Stimulated activated CD4-positive, alpha-beta T cell treated with anti-CD3 and anti-CD28 coated beads, Interleukin-15, amount 100 ng/mL, for 24 hours (primary cell): ENCODE data around the gene NASP.
"Not testable (repeated sequence)": the region's sequence is repeated elsewhere in the genome, so short reads cannot be mapped to it uniquely, and the experiment has no call there.

ENCODE experiments used
- DNase-seq: peaks from one replicate; pipeline ENCODE4 v3.0.0-alpha.2; 2020

NASP gene

GRCh38 chr1:45569962-45570581 is 13.8 kb upstream of the NASP start:
- DNase-seq, result peak; percentile 73

DNA sequence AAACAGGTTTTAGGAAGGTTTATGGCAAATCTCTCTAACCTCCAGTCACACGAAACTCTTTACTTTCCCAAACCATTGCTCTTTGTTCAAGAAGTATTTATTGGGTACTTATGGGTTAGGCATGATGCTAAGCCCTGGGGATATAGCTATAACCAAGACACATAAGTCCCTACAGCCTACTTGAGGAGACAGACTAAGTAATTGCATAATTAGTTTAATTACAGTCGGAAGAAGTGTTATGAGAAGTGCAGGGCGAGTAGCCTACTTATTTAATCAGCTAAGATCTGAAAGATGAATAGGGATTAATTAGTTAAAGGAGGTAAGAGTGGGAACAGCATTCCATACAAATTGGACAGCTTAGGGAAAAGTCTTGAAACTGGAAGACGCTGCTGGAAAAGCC is 13.2 kb upstream of the NASP start:
- DNase-seq, result no peak

DNA sequence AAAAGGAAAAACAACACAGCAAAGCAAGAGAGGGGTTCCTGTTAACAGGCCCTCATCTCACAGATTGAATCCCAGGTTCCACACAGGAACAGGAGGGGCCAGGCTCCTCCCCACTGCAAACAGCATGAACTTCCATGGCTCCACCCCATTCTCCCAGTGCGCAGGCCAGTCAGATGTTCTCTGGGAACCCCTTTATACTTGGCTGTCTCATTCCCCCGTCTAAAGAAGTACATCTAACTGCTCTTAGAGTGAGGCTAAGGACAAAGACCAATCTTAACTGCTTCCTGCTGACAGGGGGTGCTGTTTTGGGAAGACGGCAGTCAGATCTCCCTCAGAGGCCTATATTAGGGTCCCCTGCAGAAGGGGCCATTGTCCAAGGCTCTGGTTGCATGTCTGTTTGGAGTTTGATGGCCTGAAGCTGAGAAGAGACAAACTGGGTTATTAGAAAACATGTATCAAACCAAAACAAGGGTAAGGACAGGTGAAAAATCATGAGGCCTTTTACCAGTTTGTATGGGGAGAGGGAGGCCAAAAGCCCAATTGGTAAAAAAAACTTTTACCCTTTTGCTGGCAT is 10.5 kb upstream of the NASP start:
- no peak for DNase-seq

GRCh38 chr1:45574105-45574626 is 9.7 kb upstream of the NASP start:
- DNase-seq, result no peak

GRCh38 chr1:45583264-45583665 is 576 bp upstream of the NASP start:
- peak; percentile 96 for DNase-seq

DNA sequence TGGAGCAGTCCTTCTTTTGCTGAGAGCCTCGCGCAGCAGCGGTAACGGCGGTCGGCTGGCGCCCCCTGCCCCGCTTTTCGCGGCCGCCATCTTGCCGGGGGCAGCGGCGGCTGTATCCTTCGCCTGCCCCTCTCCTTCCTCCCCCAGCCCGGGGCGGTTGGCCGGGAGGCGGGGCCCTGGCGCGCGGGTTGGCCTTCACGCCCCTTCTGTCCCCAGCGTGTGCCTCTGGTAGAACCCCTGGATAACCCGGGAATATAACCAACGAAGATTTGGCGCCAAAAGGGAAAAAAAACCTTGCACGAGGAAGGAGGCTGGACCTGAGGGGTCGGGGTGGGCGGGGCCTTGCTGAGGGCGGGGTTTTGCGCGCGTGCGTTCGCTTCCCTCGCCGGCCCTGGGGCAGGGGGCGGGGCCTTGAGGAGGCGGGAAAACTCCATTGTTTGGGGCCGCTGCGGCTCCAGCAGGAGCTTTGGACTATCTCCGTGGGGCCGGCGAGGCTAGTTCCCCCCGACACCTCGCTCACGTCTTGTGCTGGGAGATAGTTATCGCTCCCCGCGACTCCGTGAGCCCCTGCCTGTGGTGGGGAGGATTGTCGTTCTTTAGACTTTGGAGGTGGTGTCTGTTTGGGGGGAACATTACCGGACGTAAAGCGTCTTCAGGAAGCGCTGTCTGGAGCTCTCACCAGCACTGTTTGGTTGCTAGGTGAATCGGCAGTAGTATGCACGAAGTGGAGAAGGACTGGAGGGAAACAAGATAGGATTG is 689 bp downstream of the NASP start:
- DNase-seq, result peak; percentile 93

GRCh38 chr1:45585110-45585426 is 1.2 kb downstream of the NASP start:
- DNase-seq, result no peak

DNA sequence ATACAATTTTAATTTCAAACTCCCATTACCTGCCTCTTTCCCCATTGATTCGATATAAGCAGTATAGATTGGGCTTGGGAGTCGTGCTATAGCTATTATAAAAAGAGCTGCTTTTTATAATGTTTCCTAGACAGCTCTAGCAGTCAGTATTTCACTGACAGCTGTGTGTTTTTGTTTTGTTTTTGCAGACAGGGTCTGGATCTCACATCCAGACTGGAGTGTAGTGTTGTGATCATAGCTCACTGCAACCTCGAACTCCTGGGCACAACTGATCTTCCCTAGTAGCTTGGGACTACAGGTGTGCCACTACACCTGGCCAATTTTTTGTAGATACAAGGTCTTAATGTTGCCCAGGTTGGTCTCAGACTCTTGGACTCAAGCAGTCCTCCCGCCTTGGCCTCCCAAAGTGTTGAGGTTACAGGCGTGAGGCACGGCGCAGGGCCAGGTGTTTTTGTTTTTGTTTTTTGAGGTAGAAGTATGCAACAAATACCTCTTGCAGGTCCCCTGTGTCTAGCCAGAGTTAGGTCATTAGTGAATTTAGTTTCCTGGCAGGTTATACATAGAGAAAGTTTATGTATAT is 1.7 kb downstream of the NASP start:
- DNase-seq, result no peak

DNA sequence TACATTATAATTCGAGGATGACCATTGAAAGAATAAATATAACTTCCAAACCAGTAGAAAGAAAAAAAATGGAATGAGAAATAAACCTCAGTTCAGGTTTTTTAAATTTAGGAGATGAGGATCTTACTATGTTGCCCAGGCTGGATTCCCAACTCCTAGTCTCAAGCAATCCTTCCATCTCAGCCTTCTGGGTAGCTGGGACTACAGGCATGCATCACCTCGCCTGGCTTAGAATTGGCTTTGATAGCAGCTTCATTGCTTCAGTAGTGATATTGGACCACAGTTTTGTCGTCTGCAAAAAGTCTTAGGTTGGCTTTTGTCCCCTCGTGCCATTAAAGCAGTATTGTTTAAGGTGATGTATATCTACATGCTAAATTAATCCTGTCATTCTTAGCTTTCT is 2.9 kb downstream of the NASP start:
- DNase-seq, result no peak

DNA sequence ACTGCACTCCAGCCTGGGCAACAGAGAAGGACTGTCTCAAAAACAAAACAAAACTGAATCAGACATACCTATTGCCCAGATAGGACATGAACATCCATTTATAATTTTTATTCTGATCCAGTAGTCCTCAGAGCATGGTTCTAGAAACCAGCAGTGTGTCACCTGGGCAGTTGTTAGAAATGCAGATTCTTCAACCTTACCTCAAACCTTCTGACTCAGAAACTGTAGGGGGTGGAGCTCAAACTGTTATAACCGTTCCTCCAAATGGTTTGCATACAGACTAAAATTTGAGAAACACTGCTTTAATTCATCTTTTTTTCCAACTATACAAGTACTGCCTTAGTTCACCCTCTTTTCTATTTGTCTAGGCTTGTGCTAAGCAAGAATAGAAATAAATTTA is 6.0 kb downstream of the NASP start:
- no peak for DNase-seq

DNA sequence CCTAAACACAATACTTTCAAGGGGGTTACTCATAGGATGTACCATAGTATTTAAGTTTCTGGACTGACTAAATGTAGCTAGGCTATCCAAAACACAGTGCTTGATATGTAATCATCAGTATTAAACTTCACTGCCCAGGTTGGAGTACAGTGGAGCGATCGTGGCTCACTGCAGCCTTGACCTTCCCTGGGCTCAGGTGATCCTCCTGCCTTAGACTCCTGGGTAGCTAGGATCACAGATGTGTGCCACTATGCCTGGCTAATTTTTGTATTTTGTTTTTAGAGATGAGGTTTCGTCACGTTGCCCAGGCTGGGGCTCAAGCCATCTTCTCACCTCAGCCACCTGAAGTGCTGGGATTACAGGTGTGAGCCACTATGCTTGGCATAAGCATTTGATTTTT is 10.6 kb downstream of the NASP start:
- DNase-seq, result no peak

- not testable (repeated sequence) for DNase-seq
These were observed 12.9 kb downstream of the NASP start for GRCh38 chr1:45596765-45597164.

DNA sequence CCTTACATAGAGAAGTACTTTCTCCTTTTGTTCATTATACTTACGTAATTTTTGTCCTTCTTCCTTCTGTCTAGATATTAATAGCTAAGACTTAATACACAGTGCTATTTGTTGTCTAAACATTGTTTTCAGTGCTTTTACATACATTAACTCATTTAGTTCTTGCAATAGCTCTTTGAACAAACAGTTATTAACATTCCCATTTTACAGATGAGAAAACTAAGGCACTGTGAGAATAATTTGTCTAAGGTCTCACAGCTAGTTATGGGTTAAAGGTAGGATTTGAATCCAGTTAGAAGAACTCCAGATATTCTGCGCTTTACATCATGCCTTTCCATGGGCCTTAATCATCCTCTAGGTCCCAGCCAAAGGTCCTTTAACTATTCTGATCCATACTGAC is 20.4 kb downstream of the NASP start:
- DNase-seq, result no peak

DNA sequence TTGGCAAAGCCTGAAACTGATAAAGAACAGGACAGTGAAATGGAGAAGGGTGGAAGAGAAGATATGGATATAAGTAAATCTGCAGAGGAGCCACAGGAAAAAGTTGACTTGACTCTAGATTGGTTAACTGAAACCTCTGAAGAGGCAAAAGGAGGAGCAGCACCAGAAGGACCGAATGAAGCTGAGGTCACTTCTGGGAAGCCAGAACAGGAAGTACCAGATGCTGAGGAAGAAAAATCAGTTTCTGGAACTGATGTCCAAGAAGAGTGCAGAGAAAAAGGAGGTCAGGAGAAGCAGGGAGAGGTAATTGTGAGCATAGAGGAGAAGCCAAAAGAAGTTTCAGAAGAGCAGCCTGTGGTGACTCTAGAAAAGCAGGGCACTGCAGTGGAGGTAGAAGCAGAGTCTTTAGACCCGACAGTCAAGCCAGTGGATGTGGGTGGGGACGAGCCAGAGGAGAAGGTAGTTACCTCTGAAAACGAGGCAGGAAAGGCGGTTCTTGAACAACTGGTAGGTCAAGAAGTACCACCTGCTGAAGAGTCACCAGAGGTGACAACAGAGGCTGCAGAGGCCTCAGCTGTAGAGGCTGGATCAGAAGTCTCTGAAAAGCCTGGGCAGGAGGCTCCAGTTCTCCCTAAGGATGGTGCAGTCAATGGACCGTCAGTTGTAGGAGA is 23.7 kb downstream of the NASP start:
- no peak for DNase-seq

GRCh38 chr1:45608175-45609156 is 24.6 kb downstream of the NASP start:
- no peak for DNase-seq

DNA sequence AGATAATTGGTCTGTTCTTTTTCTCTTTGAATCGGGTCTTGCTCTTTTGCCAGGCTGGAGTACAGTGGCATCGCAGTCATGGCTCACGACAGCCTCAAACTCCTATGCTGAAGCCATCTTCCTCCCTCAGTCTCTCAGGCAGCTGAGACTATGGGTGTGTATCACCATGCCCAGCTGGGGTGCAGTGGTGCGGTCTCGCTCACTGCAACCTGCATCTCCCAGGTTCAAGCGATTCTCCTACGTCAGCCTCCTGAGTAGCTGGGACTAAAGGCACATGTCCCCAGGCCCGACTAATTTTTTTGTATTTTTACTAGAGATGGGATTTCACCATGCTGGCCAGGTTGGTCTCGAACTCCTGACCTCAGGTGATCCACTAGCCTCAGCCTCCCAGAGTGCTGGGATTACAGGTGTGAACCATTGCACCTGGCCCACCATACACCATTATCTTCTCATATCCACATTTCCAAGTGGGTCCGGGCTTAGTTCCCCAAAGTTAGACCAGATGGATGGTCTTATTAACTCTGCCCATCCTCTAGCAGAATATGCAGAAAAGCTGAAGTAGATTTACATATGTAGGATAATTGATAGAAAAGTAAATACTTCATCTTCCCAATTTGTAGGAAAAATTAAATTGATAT is 26.9 kb downstream of the NASP start:
- DNase-seq, result no peak

DNA sequence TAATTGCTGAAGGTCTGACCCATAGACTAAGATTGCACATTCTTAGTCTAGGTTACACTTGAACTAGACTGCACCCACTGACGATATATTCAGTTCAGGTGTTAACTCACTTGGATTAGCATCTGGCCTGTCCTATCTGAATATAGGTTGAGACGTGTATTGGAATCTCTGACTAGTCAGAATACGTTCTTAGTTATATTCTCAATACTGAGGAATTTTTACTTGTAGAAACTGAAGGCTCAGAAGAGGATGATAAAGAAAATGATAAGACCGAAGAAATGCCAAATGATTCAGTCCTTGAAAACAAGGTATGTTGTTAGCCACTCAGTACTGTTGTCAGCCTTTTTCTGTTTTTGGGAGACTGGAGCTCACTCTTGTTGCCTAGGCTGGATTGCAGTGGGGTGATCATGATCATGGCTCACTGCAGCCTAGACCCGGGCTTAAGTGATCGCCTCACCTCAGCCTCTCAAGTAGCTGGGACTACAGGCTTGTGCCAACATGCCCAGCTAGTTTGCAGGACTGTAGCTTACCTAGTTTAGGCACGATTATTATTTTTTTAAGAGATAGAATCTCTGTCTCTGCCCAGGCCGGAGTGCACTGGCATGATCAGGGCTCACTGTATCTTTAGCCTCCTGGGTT is 29.2 kb downstream of the NASP start:
- no peak for DNase-seq

DNA sequence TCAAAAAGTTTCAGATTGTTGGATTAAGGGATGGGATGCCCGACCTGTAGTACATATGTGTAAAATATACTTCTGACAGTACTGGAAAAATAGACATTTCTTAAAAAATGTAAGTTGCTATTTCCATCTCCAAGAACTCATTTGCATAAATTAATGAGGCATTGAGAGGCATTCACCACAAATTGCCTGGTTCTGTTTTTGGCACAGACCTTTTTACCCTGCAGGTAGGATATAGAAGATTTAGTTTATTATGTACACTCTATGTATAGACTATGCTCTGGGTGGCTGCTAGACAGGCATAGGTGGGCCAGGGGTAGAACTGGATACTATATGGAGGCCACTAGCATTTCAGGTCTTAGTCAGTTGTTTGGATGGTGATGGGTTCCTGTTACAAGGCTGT is 32.0 kb downstream of the NASP start:
- DNase-seq, result no peak

DNA sequence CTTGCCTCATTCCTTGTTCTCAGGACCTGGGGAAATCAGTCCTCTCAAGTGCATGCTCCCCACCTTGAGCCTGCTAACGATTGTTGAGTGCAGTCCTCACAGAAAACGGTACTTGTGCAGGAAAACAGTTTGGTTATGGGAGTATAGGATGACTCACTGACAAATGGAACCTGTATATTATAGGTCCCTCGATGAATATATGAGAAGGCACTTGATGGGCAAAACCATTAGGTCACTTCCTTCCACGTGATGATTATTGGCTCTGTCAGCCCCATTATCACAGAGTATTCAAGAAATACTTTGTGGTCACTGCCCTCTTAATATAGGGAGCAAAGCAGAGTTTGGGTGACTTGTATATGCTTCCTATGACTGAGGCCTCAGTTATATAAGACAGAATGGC is 33.8 kb downstream of the NASP start:
- DNase-seq, result no peak

- no peak for DNase-seq
These were observed 35.5 kb downstream of the NASP start for GRCh38 chr1:45619149-45619921.
